Activated T-helper 1 cell treated with Interleukin-2 at 50 U/mL for 16 hours (primary cell): ENCODE measurements around the gene NADK2.
"Not testable (repeated sequence)": the region's sequence is repeated elsewhere in the genome, so short reads cannot be mapped to it uniquely, and the experiment has no call there.

Experiments
- DNase-seq: peaks from one replicate; pipeline ENCODE4 v3.0.0-alpha.2; 2020; ENCODE audit warnings: low read depth

Gene NADK2

DNA sequence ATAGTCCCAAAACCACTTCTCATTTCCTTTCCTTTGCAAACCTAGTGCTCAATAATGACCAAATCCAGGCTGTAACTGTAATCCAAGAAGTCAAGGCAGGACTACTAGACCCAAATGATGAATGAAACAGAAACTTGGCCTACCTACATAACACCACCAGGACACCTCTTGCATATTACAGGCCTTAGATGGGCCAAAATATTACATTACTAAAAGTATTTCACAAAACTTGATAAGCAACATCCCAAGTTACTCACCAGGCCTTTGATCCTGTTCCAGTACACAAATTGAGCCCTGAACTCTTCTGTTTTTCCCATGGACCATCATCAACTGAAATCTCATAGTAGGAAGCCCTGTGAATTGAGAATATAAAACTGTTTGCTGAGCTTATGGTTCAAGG is 34.8 kb downstream of the NADK2 start:
- DNase-seq = no peak

DNA sequence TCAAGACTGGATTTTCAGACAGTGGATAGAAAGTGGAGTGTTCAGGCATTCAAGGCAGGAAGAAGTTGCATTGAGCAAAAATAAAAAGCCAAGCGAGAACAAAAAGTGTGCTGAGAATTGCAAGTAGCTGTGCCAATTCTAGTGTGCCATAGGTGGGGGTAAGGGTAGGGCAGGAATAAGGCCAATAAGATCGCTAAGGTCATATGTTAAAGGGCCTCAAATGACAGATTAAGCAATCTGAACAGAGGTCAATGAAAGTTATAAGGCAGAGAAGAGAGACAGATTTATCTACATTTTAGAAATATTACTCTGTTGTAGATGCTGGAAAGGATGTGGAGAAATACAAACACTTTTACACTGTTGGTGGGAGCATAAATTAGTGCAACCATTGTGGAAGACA is 36.4 kb downstream of the NADK2 start:
- DNase-seq = no peak

DNA sequence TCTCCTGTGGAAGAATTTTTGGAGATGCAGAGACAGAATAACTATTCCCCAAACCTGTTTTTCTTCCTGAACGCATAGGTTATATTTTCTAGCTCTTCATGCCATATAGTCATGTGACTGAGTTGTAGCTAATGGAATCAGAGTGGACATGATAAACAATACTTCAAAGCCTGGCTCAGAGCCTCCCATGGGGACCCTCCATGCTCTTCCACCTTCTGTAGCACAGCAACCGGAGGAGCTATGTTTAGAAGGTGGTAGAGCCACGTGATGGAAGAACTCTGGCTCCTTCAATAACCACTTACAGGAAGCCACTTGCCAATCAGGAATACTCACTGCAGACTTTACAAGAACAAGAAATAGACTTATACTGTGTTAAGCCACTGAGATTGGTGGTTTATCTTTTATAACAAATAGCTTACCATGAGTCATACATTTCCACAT is 39.2 kb downstream of the NADK2 start:
- DNase-seq = no peak

DNA sequence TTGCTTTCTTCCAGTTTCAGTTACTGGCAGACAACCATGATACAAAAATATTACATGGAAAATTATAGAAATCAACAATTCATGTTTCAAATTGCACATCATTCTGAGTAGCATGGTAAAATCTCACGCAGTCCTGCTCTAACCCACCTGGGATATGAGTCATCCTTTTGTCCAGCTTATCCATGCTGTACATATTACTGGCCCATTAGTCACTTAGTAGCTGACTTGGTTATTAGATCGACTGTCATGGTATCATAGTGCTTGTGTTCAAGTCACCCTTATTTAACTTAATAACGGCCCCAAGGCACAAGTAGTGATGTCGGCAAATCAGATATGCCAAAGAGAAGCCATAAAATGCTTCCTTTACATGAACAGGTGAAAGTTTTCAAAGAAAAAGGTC is 41.2 kb downstream of the NADK2 start:
- DNase-seq = no peak

DNA sequence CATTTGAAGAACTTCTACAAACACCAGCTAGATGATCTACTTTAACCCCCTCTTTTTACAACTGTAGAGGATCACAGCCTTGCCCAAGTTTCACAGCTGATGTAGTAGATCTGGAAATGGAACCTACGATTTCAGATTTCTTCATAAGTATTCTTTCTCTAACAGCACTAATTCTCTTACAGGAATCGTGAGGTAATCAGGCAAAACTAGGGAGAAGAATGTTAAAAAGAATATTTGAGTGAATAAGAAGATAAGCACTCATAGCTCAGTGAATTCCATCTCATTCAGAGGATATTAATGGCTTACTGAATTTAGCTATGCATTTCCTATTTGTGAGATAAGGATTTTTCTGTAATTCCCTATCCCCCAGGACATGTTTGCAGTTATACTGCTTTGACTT is 42.1 kb downstream of the NADK2 start:
- DNase-seq = no peak

DNA sequence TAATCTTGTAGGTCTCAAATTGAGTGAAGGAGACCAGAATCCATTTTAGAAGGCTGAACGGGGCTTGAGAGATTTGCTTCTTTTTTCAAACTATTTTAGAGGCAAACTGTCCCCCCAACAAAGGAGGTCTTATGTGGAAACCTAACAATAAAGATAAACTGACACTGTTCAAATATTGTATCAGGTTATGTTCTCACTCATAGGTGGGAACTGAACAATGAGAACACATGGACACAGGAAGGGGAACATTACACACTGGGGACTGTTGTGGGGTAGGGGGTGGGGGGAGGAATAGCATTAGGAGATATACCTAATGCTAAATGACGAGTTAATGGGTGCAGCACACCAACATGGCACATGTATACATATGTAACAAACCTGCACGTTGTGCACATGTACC is 42.9 kb downstream of the NADK2 start:
- DNase-seq = not testable (repeated sequence)

DNA sequence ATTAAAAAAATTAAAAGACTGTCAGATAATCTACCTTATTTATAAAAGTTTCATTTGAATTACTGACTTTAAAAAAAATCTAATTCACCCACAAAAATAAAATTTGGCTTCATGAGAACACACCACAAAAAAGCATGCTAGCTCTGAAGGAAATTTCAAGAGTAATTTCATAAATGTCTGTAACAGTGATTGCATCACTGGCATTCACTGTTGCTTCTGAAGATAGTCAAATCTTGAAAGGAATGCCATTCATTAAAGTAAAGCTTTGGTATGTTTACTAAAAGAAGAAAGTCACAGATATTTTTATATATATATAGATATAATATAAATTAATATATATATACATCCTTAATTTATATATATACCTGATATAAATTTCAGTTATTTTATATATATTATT is 43.4 kb downstream of the NADK2 start:
- no peak for DNase-seq

DNA sequence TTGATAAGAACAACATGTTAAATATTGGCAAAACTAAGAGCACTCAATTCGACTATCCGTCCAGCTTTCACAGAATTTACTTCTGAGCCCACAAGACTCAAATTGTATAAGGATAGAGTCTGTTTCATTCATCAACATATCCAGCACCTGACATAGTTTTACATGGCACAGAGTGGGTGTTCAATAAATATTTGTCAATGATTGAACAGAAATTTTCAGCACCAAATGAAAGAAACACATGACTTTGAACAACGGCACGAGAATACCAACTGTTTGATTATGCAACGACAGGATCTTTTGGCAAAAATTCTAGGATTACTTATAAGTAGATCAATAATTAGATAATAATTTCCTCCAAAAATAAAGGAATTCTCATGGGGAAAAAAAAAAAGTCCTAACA is 48.0 kb downstream of the NADK2 start:
- no peak for DNase-seq

DNA sequence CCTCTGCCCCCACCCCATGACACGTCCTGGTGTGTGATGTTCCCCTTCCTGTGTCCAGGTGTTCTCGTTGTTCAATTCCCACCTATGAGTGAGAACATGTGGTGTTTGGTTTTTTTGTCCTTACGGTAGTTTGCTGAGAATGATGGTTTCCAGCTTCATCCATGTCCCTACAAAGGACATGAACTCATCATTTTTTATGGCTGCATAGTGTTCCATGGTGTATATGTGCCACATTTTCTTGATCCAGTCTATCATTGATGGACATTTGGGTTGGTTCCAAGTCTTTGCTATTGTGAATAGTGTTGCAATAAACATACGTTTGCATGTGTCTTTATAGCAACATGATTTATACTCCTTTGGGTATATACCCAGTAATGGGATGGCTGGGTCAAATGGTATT is 57.3 kb downstream of the NADK2 start:
- not testable (repeated sequence) for DNase-seq

DNA sequence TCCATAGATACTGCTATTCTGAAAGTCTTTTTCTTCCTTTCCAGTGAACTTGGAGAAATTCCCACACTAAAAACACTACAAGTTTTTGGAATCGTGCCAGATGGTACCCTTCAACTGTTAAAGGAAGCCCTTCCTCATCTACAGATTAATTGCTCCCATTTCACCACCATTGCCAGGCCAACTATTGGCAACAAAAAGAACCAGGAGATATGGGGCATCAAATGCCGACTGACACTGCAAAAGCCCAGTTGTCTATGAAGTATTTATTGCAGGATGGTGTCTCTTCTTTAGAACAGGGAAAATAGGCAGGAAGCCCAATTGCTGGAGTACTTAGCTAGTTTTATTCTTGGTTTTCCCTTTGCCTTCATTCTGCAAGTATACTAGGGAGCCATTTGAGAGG is 60.0 kb downstream of the NADK2 start:
- DNase-seq = no peak

DNA sequence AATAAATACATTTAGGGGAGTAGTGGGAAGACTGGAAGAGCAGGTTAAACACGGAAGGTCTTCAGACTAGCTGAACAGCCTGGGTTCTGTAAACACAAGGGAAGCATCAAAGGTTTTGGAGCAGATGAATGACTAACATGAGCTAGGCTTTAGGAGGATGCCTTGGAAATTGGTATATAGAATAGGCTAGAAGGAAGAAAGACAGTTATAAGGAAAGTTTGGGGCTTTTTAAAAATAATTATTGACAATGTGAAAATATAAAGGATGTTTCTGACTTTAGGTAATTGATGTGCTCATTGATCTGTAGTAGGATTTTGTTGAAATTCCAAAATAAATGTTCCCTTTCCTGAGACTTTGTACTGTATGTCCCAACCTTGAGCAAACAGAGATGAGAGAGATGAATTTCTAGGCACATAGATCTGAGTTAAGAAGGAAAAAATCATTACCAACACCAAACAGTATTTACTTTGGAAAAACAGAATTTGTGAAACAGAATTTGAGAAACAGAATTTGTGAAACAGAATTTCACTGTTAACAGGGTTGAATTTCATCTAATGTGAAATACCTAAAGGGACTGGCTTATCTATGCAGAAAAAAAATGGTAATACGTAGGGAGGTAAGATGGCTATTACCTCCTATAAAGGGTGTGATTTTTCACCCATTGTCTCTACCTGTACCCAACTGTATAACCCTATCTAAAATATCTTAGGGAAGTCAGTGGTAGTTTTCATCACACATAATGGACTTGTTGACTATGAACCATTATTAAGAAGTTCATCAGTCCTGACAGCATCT is 61.0 kb downstream of the NADK2 start:
- no peak for DNase-seq

DNA sequence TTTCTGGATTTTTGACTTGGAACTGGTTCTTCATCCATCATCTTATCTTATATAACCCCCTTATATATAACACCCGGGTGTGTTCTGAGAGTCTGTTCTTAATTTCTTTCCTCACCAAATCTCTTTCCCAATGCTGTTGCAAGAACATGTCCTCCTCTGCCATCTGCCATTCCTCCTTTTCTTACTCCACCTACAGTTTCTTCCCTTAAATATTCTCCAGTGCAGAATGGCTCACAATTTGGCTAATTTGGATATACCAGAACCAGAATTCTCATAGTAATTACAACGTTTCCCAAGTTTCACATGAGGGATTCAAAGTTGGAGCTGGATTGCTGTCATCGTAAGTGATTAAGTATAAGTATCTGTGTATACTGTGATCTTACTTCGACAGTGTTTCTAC is 61.8 kb downstream of the NADK2 start:
- DNase-seq = no peak

DNA sequence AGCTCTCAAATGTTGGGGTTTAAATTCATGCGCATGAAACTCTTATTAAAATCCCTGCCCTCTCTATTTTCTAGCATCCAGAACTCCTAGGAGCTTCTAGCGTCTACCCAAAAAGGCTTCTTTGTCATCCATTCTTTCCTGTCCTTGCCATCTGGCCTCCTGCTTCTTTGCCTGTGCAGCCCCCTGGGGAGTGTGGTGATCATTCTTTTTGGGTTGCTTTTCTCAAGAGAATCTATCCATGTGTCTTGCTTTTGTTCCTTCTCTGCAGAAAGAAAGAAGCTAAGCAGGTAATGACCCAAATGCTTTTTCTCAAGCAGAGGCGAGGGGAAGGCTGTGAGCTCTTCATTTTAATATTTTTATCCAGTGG is 63.2 kb downstream of the NADK2 start:
- DNase-seq = no peak

DNA sequence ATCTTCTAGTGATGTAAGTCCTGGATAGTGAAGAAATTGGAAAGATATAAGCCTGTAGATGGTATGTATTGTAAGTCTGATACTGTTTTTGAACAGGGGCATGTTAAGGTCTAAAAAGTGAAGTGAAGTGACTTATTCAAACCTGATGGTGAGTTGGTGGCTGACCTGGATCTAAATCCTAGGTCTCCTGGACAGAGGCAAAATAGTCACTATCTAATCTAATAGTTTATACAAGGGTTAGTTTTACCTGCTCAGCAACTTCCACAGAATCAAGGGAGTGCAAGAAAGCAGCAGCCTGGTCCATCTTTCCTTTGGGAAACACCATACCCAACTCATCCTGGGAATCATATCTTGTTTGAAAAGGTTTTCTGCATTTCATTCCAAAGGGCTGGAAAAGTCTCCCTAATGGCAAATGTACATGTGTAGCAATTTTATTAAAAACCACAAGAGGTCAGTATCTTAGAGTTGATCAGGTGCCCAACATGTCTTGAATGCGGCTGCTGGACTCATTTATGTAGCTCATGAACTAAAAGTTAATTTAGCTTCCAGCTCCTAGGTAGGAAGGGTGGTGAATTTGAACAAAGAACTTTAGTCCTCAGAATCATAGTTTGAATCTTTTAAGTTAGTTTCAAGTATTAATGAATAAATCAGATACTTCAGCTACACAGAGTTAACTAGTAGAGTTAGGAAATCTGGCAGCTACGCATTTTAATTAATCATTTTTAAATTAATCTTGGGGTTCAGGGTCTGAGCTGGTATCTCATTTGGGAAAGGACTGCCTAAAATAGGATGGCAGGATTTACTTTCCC is 63.8 kb downstream of the NADK2 start:
- no peak for DNase-seq

DNA sequence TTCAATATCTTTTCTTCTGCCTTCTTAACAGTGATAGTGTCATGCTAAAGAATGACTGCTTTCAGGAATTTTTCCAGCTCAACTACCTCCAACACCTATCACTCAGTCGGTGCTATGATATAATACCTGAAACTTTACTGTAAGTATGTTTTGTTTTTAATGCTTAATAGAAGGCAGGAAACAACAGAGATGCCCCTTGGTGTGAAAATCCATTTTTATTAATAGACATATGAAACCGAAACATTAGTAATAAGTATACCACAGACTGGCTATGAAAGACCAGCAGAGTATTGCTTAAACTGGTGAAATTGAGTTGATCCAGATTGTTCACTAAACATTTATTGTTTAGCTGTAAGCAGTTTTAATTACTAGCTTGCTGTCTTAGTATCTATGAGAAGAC is 64.6 kb downstream of the NADK2 start:
- no peak for DNase-seq

DNA sequence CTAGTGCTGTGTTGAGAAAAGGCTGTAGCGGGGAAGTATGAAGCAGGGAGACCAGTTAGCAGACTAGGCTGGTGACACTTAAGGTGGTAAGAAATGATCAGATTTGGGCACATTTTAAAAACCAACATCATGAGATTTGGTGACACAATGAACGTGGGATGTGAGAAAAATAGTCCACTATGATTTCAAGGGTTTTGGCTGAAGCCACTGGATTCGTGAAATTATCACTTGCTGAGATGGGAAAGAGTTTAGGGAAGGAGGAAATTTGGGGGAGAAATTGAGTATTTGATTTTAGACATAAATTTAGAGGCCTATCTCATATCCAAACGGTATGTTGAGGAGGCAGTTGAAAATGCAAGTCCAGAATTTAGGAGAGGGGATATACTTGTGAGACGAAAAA is 66.7 kb downstream of the NADK2 start:
- DNase-seq = no peak

DNA sequence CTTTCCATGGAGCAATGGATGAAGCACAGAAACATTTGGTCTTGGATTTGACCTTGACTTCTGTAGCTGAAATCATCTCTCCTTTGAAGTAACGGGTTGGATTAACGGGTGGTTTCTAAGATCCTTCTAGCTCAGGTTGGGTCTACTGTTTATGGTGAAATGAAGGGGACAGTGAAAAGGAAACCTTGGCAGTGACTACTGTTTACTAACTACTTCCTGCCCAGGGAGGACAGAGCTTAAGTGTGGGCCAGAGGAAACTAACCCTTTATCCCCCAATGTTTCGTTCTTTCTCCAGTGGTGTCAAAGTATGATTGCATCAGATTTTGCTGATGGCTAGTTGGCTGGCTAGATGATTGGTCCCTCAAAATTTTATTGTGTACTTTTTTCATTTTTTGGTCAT is 67.6 kb downstream of the NADK2 start:
- DNase-seq = no peak

DNA sequence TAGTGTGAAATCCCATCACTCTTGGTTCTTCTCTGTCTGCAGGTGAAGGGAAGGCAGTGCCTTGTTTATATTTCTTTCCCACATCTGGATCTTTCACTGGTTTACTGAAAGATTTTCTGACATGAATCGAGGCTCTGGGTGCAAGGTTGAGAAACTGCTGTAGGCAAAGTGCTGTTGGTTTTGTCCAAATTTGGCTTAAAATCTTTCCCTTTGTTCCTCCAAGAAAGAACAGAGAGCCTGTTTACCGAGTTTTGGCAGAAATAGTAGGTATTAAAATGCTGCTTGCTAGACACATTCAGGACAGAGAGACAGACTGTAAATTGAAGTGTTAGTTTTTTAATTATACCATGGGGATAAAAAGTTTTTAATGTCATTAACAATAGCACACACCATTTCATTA is 68.3 kb downstream of the NADK2 start:
- DNase-seq = no peak

DNA sequence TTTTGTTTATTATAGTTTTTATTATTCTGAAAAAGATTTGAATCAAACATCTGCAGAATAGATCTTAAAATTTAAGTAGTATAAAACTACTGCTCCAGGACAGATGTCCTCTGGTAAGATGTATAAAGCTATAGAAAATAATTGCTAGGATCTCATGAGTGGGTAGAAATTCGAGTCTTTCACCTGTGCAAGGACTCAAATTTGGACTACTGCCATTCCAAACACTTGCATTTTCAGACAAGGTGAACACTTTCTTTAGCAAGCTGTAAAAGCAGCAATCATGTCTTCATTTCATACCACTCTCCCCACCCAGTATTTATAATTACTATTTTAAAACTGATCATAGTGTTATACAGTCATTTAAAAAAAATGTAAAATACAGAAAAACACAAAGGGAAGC is 69.1 kb downstream of the NADK2 start:
- DNase-seq = no peak

DNA sequence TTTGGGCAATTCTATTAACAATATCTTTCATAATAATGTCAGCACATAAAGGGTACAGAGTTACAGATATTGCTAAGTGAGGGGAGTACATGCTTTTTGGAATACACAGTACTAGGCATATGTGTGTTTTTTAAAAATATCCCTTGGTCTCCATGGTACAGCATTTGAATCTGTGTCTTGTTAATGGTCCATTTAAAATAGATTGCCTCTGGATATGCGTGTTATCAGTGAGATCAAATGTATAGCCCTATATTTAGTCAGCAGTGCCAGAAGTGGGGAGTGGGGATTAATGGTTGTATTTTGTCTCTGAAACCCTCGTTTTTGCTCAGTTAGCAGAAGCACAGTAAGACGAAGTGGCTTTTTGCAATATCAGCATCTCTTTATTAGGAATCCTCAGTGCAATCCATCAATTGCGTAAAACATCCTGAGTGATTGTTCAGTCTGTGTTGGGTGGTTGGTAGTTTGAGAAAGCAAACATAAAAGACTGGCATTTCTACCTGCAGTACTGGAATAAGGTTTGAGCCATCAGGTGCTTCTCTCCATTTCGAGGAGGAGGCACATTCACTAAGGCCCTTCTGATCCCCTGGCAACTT is 70.8 kb downstream of the NADK2 start:
- no peak for DNase-seq

DNA sequence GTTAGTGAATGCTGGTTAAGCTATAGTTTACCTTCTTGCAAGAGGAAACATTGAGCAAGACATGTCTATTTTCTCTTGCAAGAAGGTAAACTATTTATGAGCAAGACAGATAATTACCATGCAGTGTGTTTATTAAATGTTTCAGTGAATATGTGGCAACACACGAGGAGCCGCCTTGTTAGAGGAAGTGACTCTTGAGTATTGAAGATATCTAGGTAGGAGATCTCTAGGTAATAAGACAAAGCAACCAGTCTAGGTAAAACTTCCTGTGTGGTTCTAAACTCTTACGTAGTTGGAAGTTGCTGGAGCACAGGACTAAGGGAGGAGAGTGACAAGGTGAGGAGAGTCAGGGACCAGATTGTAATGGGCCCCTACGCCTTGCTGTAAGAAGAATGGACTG is 73.0 kb downstream of the NADK2 start:
- DNase-seq = no peak

DNA sequence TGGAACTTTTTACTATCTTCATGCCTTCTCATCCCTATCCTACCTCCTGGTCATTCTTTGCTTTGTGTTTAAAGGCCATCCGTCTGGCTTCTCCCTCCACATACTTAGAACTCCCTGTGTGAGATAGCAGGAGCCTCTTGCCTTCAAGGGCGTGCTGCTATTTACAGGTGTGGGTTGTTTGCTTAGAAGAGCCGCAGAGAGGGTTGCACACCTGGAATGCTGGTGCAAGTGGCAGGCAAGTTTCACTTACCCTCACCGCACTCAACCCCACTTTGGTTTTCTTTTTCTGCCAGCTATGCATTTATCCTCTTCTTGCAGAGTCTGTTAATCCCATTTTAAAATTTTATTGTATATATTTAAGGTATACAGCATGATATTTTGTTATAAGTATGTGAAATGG is 77.3 kb downstream of the NADK2 start:
- DNase-seq = no peak

DNA sequence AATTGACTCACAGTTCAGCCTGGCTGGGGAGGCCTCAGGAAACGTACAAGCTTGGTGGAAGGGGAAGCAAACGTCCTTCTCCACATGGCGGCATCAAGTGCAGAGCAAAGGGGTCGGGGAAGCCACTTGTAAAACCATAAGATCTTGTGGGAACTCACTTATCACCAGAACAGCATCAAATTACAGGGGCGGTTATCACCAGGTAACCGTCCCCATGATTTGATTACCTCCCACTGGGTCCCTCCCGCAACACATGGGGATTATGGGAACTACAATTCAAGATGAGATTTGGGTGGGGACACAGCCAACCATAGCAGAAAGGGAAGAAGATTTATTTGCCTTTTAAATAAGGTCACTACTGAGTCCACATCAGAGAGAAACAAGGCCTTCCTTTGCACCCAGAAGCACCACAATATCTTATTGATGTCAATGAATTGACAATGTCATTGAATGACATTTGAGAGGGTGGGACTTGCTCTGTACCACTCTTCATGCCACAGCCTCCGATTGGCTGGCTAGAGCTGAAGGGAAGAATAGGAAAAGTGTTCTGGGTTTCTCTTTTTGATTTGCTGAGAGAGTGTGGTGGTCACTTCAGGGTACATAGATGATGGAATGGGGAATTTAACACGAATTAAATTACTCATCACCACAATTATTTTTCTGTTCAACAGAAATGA is 78.8 kb downstream of the NADK2 start:
- no peak for DNase-seq
